Dermis blood vessel endothelial cell (primary cell): ENCODE results near the gene HELQ. TPM values are rescaled to one million over a fixed set of nuclear protein-coding genes. Genes with fewer than 3 reads are reported as not detected.

Experiments
- DNase-seq: peaks from one replicate; pipeline ENCODE4 v3.0.0; 2010
- total RNA-seq: library from RNA; depleted of rRNA; stranded (reverse); fragments of >200 nt; gene quantifications from 2 replicates; pipeline ENCODE4 v1.2.3, GENCODE V29; 2014

The HELQ gene
- total RNA-seq, 1 donor from 2014 or later: 17.7 TPM

DNA sequence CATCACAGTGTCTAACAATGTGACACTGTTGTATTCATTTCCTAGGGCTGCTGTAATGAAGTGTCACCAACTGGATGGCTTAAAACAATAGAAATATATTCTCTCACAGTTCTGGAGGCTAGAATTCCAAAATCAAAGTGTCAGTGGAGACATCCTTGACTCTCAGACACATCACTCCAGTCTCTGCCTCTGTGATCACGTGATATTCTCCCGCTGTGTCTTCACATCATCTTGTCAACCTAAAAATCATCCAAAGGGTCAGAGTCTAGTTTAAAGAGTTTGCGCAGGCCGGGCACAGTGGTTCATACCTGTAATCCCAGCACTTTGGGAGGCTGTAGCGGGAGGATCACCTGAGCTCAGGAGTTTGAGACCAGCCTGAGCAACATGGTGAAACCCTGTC, 84.4 kb downstream of the HELQ start:
- no peak for DNase-seq

DNA sequence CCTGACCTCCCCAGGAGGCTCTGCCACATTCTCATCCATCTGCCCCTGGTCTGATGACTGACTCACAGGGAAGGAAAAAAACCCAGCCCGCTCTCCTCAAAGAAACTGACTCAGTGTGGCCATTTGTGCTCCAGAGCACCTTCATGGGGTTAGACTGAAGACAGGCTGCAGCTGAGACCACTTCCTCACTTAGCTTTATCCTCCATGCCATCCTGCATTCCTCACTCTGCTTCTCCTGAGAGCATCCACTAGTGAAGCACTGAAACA, 85.0 kb downstream of the HELQ start:
- DNase-seq: no peak

DNA sequence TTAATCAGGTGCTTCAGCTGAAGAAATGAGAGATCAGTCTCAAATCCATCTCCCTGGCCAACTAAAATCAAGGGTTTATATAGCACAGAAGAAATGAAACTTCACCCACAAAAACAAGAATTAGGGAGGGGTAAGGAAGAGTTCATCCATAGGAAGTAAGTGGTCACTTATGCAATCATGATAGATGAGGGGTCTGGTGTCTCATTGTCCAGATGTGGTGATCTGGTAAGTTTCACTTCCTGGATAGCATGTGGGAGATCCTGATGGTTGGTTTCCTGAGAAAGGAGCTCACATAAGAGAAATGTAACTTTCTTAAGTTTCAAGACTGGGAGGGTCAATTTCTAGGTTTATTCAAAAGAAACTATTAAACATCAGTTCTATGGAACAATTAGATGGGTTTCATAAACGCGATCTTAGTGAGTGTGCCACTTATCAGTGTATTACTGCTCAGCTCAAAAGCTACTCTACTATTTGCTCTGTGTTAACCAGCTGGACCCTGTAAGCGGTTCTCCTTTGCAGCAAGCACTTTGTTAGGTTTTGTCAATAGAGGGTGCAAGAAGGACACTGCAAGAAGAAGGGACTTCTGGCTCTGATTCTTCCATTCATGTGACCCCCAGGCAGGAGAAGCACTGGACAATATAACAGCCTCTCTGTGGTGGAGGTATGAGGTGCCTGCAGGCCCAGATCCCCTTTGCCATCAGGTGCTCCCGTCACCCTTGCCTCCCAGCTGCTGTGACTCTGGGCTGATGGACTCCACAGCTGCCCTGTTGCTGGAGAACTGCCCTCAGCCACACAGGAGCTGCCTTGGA, 85.6 kb downstream of the HELQ start:
- no peak for DNase-seq

DNA sequence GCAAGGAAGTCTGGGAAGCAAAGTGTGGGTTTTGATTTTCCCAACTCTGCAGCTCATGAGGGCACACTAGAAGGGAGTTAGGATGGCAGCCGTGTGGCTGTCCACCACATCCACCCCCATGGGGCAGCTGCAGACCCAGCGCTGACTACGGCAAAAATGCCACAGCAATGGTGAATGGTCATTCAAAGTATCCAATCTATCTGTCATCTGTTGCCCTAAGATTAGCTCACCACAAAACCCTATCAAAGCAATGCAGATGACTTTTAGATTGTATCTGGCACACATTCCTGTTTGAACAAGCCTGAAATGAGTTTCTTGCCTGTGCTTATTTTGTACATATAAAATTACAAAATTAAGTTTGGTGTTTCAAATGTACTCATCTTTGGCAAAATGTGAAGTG, 91.3 kb downstream of the HELQ start:
- DNase-seq: no peak

DNA sequence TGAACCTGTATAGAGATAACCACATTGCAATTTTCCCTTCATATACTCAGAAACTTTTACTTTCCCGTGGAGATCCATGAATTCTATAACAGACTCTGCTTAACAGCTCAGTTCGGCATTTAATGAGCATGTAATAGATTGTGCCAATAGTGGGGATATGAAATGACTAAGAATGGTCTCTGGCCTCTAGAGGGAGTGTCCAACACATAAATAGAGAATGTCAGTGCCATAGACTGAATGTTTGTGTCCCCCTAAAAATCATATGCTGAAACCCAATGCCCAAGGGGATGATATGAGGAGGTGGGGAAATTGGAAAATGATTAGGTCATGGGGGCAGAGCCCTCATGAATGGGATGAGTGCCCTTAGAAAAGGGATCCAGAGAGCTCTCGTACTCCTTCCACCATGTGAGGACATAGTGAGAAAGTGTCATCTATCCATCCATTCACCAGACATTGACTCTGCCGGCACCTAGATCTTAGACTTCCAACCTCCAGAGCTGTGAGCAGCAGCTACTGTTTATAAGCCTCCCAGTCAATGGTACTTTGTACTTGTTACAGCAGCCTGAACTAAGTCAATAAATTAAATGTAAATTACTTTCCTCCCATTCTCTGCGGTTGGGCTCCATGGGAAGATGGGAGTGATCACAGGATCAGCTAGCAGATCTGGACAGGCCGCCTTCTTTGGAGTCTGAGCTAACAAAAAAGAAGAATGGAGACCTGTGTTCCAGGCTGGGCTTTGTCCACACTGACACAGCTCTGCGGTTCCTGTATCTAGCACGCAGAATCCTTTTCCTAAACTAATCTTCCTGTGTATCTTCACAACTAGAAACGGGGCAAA, 92.9 kb downstream of the HELQ start:
- peak; percentile 62 for DNase-seq

DNA sequence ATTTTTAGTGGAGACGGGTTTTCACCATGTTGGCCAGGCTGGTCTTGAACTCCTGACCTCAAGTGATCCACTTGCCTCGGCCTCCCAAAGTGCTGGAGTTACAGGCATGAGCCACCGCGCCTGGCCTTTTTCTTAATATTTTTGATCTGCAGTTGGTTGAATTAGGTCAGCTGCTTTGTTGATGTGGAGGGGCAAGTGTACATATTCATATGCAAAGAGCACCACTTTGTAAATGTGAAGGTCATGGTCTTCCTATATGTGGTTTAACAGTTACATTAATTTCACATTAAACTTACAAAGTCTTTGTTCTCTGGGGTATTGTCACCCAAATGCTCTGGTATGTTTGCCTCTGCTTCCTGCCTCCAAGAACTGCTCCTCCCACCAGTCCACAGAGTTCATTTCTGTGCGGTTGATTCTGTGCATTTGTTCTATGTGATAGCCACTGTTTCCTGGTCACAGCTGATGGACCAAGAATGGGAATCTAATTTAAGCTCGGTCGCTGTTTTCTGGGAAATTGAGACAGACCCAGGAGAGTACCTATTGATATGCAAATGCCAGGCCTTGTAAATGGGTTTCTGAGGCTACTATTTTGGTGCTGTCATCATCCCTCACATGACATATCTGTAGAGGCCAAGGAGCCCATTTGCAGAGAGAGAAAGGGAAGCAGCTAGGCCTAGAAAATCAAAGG, 94.1 kb downstream of the HELQ start:
- DNase-seq: peak; percentile 4

DNA sequence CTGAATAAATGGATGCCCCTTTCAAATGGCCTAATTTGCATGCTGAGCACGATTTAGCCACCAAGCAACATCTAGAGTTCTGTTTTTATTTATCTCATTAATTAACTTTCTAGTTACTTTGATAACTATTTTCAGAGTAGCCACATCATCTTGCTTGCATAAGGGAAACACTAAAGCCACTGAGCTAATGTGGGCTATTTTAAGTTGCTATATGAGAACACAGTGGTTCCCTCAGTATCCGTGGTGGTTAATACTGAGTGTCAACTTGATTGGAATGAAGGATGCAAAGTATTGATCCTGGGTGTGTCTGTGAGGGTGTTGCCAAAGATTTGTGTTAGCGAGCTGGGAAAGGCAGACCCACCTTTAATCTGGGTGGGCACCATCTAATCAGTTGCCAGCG, 95.6 kb downstream of the HELQ start:
- DNase-seq: no peak

DNA sequence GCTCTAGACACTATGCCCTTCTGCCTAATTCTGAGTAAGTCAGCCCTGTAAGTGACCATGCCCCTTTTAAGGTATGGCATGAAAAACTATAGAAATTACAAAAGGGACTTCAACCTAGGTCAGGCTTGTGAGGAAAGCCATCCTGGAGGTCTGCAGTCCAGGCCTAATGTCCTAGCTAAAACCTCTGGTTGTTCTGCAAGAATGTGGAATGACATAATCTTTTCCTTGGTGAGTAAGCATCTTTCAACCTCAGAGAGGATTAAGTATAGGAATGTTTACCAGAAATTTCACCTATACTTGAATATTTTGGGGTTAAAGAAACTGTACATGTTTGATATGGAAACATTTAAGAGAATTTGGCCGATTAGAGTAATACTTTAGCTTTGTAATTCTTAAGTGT, 97.2 kb downstream of the HELQ start:
- DNase-seq: peak; percentile 46

Other genes starting within 250 kb of the HELQ start
- gene COQ2, start 171.0 kb downstream of the HELQ start, total RNA-seq: 16.5 and 19.7 TPM in 2 replicates
- gene HPSE, start 121.0 kb downstream of the HELQ start, total RNA-seq: 6.6 and 12.0 TPM in 2 replicates
- gene MRPS18C, start 235 bp upstream of the HELQ start, total RNA-seq: 20.9 and 21.4 TPM in 2 replicates
- gene ABRAXAS1, start 29.3 kb upstream of the HELQ start, total RNA-seq: 22.0 and 24.5 TPM in 2 replicates
- gene GPAT3, start 80.3 kb upstream of the HELQ start, total RNA-seq: 14.8 and 20.6 TPM in 2 replicates